CD4-positive, alpha-beta T cell treated with Interleukin-15 for 4 hours (primary cell): ENCODE results near the gene SWAP70.
"Not testable (repeated sequence)": the region's sequence is repeated elsewhere in the genome, so short reads cannot be mapped to it uniquely, and the experiment has no call there.

Experiments
- DNase-seq: peaks from one replicate; pipeline ENCODE4 v3.0.0-alpha.2; 2020; ENCODE audit warnings: low spot score

SWAP70 gene

DNA sequence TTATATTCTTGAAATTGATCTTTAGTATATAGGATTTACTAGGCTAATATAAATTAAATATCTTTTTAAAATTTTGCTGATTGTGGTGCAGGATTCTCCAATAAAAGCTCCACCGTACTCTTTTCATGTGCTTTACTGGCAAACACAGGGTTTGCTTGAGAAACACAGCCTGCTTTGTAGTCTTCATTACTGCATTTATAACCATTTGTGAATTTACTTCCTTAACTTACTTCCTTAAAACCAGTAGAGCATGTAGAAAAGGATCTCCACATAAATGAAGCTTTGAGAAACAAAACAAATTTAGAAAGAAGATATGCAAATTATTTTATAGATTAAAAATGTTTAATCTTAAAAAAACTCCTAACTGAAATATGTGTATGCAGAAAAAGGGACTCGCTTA is 28.8 kb downstream of the SWAP70 start:
- no peak for DNase-seq

DNA sequence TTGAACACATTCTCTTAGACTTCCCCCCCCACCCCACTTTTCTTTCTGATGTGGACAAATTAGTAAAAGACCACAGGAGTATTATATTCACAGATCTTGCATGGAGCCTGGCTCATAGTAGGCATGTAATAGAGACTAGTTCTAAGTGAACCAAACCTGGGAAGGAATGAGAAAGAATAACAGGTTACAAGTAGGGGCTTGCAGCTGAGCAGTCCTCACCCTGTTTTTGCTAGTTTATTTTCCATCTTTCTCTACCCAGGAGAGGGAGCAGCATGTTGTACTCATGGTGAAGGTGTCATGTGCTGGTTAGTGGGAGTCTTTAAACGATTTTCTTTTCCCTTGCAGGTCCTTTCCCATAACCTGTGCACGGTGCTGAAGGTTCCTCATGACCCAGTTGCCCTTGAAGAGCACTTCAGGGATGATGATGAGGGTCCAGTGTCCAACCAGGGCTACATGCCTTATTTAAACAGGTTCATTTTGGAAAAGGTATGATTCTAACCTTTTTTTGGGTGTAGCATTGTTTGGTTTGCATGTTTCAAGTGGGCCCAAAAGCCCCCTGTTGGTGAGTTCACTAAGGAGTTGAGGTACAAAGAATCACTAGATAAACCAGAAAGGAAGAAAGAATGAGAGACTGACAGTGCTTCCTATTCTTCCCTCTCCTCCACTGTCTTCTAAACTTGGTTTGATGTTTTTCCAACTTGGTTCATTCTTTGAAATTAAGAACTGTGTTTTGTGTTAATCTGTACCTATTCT is 30.1 kb downstream of the SWAP70 start:
- DNase-seq = no peak

DNA sequence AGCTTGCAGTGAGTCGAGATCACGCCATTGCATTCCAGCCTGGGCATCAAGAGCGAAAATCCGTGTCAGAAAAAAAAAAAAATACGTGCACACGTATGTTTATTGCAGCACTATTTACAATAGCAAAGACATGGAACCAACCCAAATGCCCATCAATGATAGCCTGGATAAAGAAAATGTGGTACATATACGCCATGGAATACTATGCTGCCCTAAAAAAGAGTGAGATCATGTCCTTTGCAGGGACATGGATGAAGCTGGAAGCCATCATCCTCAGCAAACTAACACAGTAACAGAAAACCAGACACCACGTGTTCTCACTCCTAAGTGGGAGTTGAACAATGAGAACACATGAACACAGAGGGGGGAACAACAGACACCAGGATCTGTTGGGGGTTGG is 31.4 kb downstream of the SWAP70 start:
- DNase-seq = not testable (repeated sequence)

DNA sequence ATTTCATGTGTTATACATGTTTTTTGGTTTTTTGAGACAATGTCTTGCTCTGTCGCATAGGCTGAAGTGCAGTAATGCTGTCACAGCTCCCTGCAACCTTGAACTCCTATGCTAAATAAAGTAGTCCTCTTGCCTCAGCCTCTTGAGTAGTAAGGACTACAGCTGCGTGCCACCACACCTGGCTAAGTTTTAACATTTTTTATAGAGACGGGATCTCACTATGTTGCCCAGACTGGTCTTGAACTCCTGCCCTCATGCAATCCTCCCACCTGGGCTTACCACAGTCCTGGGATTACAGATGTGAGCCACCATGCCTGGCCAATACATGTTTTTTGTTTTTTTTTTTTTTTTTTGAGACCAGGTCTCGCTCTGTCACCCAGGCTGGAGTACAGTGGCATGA is 33.9 kb downstream of the SWAP70 start:
- DNase-seq = no peak

DNA sequence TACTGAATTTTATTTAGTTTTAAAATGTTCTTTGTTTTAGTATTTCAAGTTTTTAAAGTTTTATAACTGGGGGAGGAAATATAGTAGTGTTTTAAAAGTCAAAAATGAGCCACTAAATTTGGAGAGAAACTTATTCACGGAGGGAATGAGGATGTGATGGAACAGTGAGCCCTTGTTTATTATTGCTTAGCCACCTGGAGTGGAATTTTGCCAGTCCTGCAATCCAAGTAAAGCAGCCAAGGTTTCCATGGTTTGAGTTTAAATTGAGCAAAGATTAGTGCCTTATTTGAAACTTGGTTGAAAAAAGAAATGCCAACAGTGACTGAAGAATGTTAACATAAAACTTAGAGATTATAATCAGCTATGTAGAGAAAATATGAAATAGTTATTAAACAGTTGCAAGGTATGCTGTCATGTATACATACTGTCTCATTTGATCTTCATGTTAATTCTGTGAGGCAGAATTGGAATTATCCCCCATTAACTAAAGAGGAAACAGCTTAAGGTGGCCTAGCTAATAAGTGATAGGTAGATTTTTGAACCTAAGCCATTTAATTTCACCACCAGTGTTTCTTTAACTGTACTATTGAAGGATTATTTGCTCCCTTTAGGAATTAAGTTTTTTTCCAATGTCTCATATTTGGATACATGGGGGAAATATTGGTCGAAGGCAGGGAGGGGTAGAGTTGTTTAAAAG is 36.4 kb downstream of the SWAP70 start:
- DNase-seq = no peak

DNA sequence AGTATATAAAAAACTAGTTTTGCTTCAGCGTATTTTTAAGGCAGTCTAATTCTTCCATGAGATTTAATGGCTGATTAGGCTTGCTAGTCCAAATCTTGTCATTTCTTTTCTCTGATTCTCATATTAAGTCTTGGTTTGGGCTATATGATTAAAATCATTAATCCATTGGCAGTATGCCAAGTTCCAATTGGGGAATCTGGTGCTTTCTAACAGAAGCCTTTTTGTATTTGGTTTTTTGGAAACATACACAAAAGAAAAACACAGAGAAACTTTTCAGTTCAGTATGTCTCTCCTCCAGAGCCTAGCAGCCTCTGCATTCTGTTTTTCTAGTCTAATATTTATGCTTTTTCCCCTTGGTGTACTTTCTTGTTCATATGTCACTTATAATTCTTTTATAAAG is 37.9 kb downstream of the SWAP70 start:
- DNase-seq = no peak

DNA sequence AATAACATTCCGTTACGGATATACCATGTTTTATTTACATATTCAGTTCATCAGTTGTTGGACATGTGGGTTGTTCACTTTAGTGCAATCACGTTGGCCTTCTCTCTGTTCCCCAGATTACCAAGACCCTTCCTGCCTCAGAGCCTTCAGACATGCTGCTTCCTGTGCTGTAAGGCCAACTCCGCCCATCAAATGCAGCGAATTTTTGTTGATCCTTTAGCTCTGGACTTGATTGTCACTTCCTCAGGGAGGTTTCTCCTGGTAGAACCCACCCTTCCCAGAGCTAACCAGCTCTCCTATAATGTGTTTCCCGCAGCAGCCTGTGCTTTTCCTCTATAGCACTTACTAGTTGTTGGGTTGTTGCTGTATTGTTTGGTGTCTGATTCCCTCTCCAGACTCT is 39.4 kb downstream of the SWAP70 start:
- DNase-seq = no peak

DNA sequence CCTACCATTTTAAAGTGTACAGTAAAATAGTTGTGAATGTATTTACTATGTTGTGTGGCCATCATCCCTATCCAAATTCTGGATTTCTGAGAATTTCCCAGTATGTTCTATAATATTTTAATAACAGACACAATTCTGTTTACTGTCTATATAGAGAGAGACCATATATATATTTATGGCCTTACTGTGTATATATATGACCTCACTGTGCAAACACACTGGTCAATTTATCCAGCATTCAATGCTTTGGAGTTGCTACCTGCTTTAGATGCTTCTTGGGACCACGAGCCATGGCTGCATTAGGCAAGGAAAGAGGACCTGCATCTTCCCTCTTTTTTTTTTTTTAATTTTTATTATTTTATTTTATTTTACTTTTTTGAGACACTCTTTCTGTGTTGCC is 40.2 kb downstream of the SWAP70 start:
- DNase-seq = no peak

DNA sequence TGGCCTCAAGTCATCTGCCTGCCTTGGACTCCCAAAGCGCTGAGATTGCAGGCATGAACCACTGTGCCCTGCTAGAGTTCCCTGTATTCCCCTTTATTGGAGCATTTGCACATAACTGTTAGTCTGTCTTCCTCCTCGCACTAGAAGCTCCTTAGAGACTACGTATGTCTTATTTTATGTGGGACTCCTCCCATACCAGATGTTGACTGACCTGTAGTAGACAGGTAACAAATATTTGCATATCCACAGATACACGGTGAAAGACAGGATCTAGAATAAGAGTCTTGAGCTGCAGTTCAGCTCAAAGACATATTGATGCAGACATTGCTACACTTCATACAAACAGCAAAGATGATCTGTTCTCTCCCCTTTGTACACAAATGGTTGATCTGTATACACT is 40.7 kb downstream of the SWAP70 start:
- DNase-seq = no peak

DNA sequence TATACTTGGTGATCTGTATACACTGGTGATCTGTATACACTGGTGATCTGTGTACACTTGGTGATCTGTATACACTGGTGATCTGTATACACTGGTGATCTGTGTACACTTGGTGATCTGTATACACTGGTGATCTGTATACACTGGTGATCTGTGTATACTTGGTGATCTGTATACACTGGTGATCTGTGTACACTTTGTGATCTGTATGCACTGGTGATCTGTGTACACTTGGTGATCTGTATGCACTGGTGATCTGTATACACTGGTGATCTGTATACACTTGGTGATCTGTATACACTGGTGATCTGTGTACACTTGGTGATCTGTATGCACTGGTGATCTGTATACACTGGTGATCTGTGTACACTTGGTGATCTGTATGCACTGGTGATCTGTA is 41.5 kb downstream of the SWAP70 start:
- DNase-seq = not testable (repeated sequence)

DNA sequence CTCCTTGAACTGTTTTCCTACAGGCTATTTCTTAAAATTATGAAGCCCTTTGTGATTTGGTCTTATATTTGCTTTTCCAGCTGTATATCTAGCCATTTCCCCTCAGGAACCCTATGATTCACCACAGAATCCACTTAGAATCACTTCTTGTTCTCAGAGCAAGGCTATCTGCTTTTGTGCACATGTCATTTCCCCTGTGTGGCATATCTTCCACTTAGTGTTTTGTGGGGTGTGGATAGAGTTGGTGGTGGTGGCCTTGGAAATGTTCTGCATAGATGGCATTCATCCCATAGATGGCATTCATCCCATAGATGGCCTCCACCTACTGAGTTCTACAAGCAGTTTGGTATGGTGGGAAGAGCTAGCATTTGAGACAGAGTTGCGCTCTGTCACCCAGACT is 44.7 kb downstream of the SWAP70 start:
- no peak for DNase-seq

DNA sequence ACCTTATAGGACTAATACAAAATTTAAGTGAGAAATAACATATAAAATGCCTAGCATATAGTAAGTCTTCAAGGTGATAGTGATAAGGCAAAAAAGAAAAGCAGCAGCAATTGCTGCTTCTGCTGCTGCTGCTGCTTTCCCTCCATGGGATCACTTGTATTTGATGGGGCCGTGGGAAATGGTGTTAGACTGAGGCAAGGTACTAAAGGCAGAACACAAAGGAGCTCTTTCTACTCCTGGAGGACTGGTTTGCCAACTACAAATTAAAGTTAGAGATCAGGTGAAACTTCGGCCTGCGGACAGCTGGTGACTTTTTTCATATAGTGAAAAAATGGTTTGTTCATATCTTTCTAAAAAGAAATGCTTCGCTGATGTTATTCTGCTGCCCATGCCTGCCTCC is 46.3 kb downstream of the SWAP70 start:
- DNase-seq = no peak

DNA sequence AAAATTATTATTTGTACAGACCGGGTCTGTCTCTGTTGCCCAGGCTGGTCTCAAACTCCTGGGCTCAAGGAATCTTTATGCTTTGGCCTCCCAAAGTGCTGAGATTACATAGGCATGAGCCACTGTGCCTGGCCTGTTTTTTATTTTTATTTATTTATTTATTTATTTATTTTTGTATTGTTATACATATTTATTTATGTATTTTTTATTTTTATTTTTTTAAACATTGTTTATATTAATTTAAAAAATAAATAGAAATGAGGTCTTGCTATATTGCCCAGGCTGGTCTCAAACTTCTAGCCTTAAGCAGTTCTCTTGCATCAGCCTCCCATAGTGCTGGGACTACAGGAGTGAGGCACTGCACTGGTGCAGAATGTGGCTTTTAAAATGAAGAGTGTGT is 47.0 kb downstream of the SWAP70 start:
- DNase-seq = no peak

DNA sequence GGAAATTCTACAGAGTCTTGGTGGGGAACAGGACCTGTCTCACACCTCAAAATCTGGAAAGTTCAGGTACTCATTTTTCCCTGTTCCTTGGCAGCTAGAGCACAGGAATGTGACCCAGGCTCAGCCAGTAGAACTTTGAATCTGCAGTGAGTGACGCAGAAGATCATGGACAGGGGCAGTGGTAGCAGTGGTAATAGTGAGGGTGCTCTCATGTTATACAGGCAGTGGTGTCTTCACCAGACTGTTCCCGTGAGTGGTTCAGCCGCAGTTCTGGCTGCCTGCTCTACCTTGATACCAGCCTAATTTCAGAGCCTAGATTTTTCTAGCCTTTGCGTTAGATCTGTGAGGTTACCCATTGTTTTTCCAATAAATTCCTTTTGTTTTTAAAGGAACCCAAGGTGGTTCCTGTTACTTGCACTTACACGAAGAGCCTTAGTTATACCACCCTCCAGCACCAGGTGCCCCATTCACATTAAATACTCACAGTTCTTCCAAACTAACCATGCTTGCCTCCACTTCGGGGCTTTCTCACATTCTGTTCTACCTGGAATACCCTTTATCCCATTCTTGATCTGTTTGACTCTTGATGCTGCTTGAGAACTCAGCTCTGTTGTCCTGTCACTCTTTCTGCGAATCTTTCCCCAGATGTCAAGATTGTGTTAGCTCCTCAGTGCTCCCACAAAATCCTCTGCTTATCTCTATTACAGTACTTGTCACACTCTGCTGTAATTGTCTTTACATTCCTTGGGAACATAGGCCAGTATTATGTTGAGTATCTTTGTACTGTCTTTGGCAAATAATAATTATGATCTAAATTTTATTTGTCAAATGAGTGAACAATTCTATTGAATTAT is 47.8 kb downstream of the SWAP70 start:
- DNase-seq = no peak

DNA sequence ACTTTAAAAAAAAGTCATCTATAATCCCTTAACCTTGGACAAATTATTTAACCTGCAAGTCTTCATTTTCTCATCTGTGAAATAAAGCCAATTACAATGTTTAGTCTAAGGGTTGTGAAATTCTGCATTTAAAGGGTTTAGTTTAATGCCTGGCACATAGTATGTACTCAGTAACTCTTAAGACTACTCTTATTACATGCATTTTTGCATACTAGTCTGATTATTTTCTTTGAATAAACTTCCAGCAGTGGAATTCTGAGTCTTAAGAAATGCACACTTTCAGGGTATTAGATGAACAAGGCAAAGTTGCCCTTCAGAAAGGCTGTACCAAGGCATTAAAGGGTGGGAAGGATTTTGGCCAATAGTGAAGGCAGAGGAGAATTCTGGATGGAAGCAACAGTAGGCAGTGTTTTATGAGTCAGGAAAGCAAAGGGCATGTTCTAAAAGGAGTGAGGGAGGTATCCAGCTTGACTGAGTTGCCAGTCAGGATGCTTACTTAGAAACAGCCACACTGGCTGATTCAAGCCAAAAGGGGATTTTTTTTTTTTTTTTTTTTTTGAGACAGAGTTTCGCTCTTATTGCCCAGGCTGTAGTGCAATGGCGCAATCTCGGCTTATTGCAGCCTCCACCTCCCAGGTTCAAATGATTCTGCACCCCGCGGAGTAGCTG is 50.5 kb downstream of the SWAP70 start:
- no peak for DNase-seq

DNA sequence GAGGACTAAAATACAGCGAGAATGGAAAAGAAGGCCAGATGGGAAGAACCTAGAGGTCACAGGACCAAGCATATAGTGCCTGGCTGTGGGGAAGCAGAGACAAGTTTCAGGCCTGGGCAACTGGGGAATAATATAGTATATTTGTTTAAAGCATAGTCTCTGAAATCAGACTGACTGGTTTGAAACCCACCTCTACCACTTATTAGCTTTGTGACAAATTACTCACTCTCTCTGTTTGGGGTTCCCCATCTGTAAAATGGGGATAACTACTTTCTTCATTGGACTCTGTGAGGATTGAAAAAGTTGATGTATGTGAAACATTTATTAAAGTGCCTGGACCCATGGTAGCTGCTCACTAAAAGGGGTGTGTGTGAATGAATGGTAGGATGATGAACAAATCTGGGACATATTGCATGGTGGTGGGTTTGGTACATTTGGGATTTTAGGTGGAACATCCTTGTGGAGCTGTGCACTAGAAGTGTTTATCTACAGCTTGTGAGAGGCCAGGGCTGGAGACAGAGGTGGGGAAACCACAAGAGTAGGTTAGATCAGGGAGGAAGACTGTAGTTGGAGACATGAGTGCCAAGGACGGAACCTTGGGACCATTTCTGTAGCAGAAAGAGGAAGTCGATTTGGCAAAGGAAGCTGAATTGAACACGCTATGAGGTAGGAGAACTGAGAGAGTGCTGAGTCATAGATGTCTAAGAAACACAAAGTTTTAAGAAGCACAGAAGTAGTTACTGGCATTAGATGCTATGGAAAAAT is 52.6 kb downstream of the SWAP70 start:
- DNase-seq = peak; percentile 4

DNA sequence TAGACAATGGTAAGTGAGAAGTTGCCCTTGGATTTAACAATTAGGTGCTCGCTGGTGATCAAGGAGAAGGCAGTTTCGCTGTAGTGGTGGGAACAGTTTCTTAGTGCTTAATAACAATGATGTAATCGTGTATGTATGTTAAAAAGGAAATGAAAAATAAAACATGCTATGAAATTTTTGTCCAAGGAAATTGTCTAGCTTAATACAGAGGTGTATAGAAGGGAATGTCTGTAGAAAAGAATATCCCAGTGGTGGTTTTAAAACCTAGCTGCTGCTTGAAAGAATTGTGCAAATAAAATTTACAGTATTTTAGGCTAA is 53.1 kb downstream of the SWAP70 start:
- DNase-seq = no peak

DNA sequence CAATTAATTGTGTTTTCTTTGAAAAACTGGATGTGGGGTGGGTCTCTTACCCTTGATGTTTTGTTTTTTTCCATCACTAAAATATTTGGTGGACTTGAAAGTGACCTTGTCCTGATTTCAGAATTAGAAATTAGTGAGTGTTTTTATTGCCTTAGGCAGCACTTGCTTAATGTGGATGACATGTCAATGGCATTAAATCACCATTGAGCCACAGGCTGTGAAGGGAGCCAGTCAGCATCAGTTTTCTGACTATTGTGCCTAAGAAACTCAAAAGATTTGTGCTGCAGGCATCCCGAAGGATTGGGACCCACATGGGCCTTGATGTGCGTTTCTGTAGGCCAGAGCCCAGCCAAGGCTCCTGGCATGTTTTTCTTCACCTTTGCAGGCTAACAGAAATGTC is 53.8 kb downstream of the SWAP70 start:
- no peak for DNase-seq

DNA sequence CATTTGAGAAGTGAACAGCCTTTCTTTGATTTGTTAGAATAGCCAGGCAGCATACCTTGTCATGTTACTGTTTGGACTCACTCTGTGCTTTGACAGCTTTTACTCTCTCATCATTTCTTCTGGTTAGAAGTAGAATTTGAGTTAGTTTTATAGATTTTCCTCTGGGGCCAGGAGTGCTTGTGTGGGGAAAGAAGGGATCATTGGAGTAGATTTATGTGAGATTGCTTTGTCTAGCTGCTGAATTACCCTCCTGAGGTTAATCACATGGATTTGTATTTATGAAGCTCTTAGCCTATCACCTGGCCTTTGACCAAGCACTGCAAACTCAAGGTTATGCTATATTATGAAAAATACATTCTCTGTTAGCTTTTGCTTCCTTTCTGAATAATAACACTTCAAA is 54.3 kb downstream of the SWAP70 start:
- no peak for DNase-seq

DNA sequence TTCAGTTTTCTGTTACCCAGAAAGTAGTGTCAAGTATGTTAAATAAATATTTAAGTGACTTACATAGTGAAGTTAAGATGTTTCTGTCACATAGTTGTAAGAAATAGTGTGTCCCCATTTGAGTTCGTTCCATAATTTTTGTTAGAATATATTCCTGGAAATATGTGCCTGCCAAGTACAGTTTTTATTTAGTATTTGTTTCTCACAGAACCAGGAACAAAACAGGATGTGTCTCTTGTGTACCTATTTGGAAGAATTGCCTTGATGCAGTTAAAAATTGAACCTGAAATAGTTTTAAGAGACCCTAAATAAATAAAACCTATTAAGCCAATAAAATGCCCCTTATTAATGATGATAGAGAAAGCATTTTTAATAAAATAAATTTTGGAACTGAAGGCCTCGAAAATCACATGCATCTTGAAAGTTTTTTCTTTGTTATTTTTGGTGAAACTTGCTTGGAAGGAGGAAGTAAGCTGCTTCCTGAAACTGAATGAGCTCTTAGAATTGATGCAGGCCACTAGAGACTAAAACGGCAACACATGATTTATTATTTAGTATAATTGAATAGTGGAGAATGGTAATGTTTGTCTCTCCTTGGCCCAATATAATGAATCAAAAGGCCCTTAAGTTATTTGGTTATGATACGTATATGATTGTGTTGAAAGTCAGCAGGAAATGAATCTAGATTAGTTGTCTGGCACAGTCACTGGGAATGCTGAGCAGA is 55.9 kb downstream of the SWAP70 start:
- no peak for DNase-seq

DNA sequence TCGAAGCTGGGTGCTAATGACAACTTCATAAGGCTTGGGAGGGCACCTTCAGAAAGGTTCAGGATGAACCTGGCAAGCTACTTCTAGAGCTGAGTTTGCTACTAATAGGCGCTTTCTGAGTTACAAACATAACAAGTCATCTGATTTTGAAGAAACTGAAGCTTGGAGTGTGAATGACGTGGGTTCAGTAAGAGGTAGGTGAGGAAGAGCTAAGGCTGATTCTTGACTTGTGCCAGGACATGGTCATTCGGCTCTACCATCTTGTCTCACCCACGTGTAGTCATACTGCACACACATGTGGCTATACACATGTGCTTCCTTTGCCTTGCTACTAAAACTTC is 56.4 kb downstream of the SWAP70 start:
- DNase-seq = no peak
